OCI-LY1 (cell line): ENCODE data around the gene C2orf49.

Experiments
- H2AFZ ChIP-seq: fragments of 200-600 bp; sonication (generic), shearing (Covaris generic); 2 replicates; pipeline ENCODE4 v1.6.0; 2014; ENCODE audit warnings: antibody characterized with exemption, mild to moderate bottlenecking, low read length
- H3F3A ChIP-seq: fragments of 200-600 bp; sonication (generic), shearing (Covaris generic); 2 replicates; pipeline ENCODE4 v1.6.0; 2014; ENCODE audit warnings: mild to moderate bottlenecking, antibody characterized with exemption, low read length, moderate library complexity; ENCODE audit not compliant: insufficient read depth
- H3K27ac ChIP-seq: fragments of 200-600 bp; sonication (generic); 2 replicates; pipeline ENCODE4 v1.5.1; 2014; ENCODE audit warnings: low read length, mixed run types, mild to moderate bottlenecking, low read depth; ENCODE audit not compliant: poor library complexity, severe bottlenecking
- H3K27me3 ChIP-seq: fragments of 200-600 bp; sonication (generic); 2 replicates; pipeline ENCODE4 v1.6.0; 2014; ENCODE audit warnings: antibody characterized with exemption, mild to moderate bottlenecking, low read length, moderate library complexity; ENCODE audit not compliant: insufficient read depth
- H3K36me3 ChIP-seq: fragments of 200-600 bp; sonication (generic); 2 replicates; pipeline ENCODE4 v1.6.1; 2014; ENCODE audit warnings: mild to moderate bottlenecking, antibody characterized with exemption, low read length, moderate library complexity, mixed read lengths; ENCODE audit not compliant: insufficient read depth
- H3K4me1 ChIP-seq: fragments of 200-600 bp; sonication (generic); 2 replicates; pipeline ENCODE4 v1.5.1; 2014; ENCODE audit warnings: mild to moderate bottlenecking, low read length, moderate library complexity; ENCODE audit not compliant: insufficient read depth, severe bottlenecking
- H3K4me2 ChIP-seq: fragments of 200-600 bp; sonication (generic), shearing (Covaris generic); 2 replicates; pipeline ENCODE4 v1.6.1; 2014; ENCODE audit warnings: low read length
- H3K4me3 ChIP-seq: fragments of 200-600 bp; sonication (generic); 2 replicates; pipeline ENCODE4 v1.5.1; 2014; ENCODE audit warnings: low read length, low read depth, mild to moderate bottlenecking, mixed read lengths; ENCODE audit not compliant: poor library complexity, severe bottlenecking
- H3K79me2 ChIP-seq: fragments of 200-600 bp; shearing (Covaris generic); 2 replicates; pipeline ENCODE4 v1.6.1; 2016; ENCODE audit warnings: mixed run types, low read length, mixed read lengths; ENCODE audit not compliant: insufficient read depth
- H3K9ac ChIP-seq: fragments of 200-600 bp; sonication (generic), shearing (Covaris generic); 2 replicates; pipeline ENCODE4 v1.6.1; 2014; ENCODE audit warnings: mild to moderate bottlenecking, low read length, mixed read lengths
- H3K9me2 ChIP-seq: fragments of 200-600 bp; sonication (generic), shearing (Covaris generic); 2 replicates; pipeline ENCODE4 v1.6.1; 2014; ENCODE audit warnings: low read depth, mild to moderate bottlenecking, low read length, mixed read lengths
- H3K9me3 ChIP-seq: fragments of 200-600 bp; shearing (Covaris generic); 2 replicates; pipeline ENCODE4 v1.6.1; 2014; ENCODE audit warnings: low read length, mixed read lengths
- H4K20me1 ChIP-seq: fragments of 200-600 bp; sonication (generic), shearing (Covaris generic); 2 replicates; pipeline ENCODE4 v1.6.0; 2016; ENCODE audit warnings: mild to moderate bottlenecking, low read length; ENCODE audit not compliant: insufficient read depth
- CTCF ChIP-seq: fragments of 200-600 bp; sonication (generic), shearing (Covaris generic); IDR thresholded peaks from 2 replicates; pipeline ENCODE4 v1.5.1; 2017; ENCODE audit warnings: mild to moderate bottlenecking, antibody characterized with exemption, low read length, moderate library complexity, mixed read lengths
- EZH2 ChIP-seq: fragments of 200-600 bp; sonication (generic), shearing (Covaris generic); IDR thresholded peaks from 2 replicates; pipeline ENCODE4 v1.8.0; 2017; ENCODE audit warnings: borderline replicate concordance, mixed run types, mild to moderate bottlenecking, antibody characterized with exemption, low read length, moderate library complexity, mixed read lengths

Gene C2orf49

GRCh38 chr2:105344704-105345345 is 7.5 kb downstream of the C2orf49 start:
- Histone ChIP-seq H3K36me3 (peaks cover 89% of the 10 kb centered on the region), H3K27ac (no peak overlapping the region), H3K9me3 (no peaks in the 10 kb centered on the region), H2AFZ (no peak overlapping the region), H3F3A (no peaks in the 10 kb centered on the region), H3K27me3 (no peaks in the 10 kb centered on the region), H3K4me2 (no peak overlapping the region), H4K20me1 (no peaks in the 10 kb centered on the region), H3K4me1 (no peaks in the 10 kb centered on the region), H3K79me2 (no peaks in the 10 kb centered on the region), H3K9me2 (no peaks in the 10 kb centered on the region), H3K4me3 (no peak overlapping the region), H3K9ac (no peak overlapping the region)
- TF ChIP-seq CTCF = peak; percentile 41; the same call in 1 of the 2 replicates
- no peak for TF ChIP-seq EZH2

- Histone ChIP-seq H3K27ac (no peak overlapping the region), H3K9ac (no peak overlapping the region), H3F3A (no peaks in the 10 kb centered on the region), H3K4me2 (no peak overlapping the region), H3K79me2 (no peaks in the 10 kb centered on the region), H2AFZ (no peak overlapping the region), H3K9me2 (no peaks in the 10 kb centered on the region), H3K9me3 (no peaks in the 10 kb centered on the region), H3K4me1 (no peaks in the 10 kb centered on the region), H3K4me3 (no peak overlapping the region), H3K36me3 (peaks cover 52% of the 10 kb centered on the region), H3K27me3 (no peaks in the 10 kb centered on the region), H4K20me1 (no peaks in the 10 kb centered on the region)
- TF ChIP-seq EZH2 (no peak), CTCF (no peak)
Measured at GRCh38 chr2:105357122-105357521, 19.8 kb downstream of the C2orf49 start.

GRCh38 chr2:105358593-105358992 is 21.3 kb downstream of the C2orf49 start:
- TF ChIP-seq EZH2 (no peak), CTCF (no peak)
- H3K36me3 ChIP-seq = peaks cover 40% of the 10 kb centered on the region
- no peaks in the 10 kb centered on the region for H3K27me3 ChIP-seq

More at GRCh38 chr2:105358593-105358992, 21.3 kb downstream of the C2orf49 start:
- Histone ChIP-seq H3K27ac (no peak overlapping the region), H3K4me3 (no peak overlapping the region), H2AFZ (no peak overlapping the region), H3K9ac (no peak overlapping the region), H4K20me1 (no peaks in the 10 kb centered on the region), H3K9me3 (no peaks in the 10 kb centered on the region), H3K9me2 (no peaks in the 10 kb centered on the region), H3K4me2 (no peak overlapping the region), H3K4me1 (no peaks in the 10 kb centered on the region), H3F3A (no peaks in the 10 kb centered on the region), H3K79me2 (no peaks in the 10 kb centered on the region)
